GM12891 (cell line): ENCODE measurements around the gene VWA8.

Source experiments
- PAX5 ChIP-seq: IDR thresholded peaks from 2 replicates; pipeline ENCODE4 v1.6.1; 2011; ENCODE audit warnings: low read length, moderate library complexity, mild to moderate bottlenecking; ENCODE audit not compliant: insufficient read depth, severe bottlenecking
- POLR2A ChIP-seq: IDR thresholded peaks from 2 replicates; pipeline ENCODE4 v1.6.1; 2011; ENCODE audit warnings: low read depth, low read length, control low read depth
- POLR2AphosphoS5 ChIP-seq: IDR thresholded peaks from 2 replicates; pipeline ENCODE4 v1.6.1; 2011; ENCODE audit warnings: low read depth, low read length, control low read depth
- TAF1 ChIP-seq: IDR thresholded peaks from 2 replicates; pipeline ENCODE4 v1.6.1; 2011; ENCODE audit warnings: low read depth, low read length, control low read depth

- no peak for TF ChIP-seq TAF1
- TF ChIP-seq POLR2AphosphoS5: no peak
- no peak for TF ChIP-seq POLR2A
- TF ChIP-seq PAX5: no peak
Observed at GRCh38 chr13:41722684-41723535, 238.0 kb downstream of the VWA8 start.
